IMR-90 (cell line): ENCODE measurements around the gene MFSD6L.

Experiments
- CEBPB ChIP-seq: IDR thresholded peaks from 2 replicates; pipeline ENCODE4 v1.6.1; 2012; ENCODE audit warnings: low read depth, low read length, improper control_type of control experiment
- FOS ChIP-seq: fragments of 150-350 bp; IDR thresholded peaks from 2 replicates; pipeline ENCODE4 v1.6.1; 2016; ENCODE audit warnings: low read depth, low read length
- NFE2L2 ChIP-seq: fragments of 150-350 bp; IDR thresholded peaks from 2 replicates; pipeline ENCODE4 v1.6.1; 2016; ENCODE audit warnings: low read depth, mild to moderate bottlenecking, low read length
- TF ChIP-seq, protein P1 (sequence below): conservative IDR thresholded peaks from 2 replicates; pipeline ENCODE4 v1.5.1; 2012; ENCODE audit warnings: mild to moderate bottlenecking, low read depth, low read length, improper control_type of control experiment

GRCh38 chr17:8747742-8748141, 51.4 kb downstream of the MFSD6L start:
- TF ChIP-seq, protein P1, sequence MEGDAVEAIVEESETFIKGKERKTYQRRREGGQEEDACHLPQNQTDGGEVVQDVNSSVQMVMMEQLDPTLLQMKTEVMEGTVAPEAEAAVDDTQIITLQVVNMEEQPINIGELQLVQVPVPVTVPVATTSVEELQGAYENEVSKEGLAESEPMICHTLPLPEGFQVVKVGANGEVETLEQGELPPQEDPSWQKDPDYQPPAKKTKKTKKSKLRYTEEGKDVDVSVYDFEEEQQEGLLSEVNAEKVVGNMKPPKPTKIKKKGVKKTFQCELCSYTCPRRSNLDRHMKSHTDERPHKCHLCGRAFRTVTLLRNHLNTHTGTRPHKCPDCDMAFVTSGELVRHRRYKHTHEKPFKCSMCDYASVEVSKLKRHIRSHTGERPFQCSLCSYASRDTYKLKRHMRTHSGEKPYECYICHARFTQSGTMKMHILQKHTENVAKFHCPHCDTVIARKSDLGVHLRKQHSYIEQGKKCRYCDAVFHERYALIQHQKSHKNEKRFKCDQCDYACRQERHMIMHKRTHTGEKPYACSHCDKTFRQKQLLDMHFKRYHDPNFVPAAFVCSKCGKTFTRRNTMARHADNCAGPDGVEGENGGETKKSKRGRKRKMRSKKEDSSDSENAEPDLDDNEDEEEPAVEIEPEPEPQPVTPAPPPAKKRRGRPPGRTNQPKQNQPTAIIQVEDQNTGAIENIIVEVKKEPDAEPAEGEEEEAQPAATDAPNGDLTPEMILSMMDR: no peak
- TF ChIP-seq FOS: no peak
- TF ChIP-seq CEBPB: no peak
- TF ChIP-seq NFE2L2: no peak
